ENCODE results near the gene UBE2O.

GRCh38 chr17:76461765-76462555 lies 9.0 kb upstream of the UBE2O start:
- TF ChIP-seq CTCF (IDR thresholded peaks at IDR 0.05; ENCODE audit: insufficient read depth, low read depth, low read length): no peak
- no peak for TF ChIP-seq EZH2 (IDR thresholded peaks at IDR 0.05; ENCODE audit: insufficient read depth, low read length)
